HG02798 (cell line): ENCODE measurements around the gene DNAJA4.

Source experiments
- ATAC-seq: cut with Tn5 transposase; IDR thresholded peaks from one replicate; pipeline ENCODE4 v1.9.1; 2021; ENCODE audit warnings: mild to moderate bottlenecking; ENCODE audit not compliant: unreplicated experiment, poor library complexity

DNAJA4 gene

GRCh38 chr15:78264304-78265136 lies at the start of gene DNAJA4:
DNAJA4 (plus strand) TSS chr15:78264562; CDS start chr15:78264764, 202 bp downstream.
- peak; percentile 37 for ATAC-seq

DNA sequence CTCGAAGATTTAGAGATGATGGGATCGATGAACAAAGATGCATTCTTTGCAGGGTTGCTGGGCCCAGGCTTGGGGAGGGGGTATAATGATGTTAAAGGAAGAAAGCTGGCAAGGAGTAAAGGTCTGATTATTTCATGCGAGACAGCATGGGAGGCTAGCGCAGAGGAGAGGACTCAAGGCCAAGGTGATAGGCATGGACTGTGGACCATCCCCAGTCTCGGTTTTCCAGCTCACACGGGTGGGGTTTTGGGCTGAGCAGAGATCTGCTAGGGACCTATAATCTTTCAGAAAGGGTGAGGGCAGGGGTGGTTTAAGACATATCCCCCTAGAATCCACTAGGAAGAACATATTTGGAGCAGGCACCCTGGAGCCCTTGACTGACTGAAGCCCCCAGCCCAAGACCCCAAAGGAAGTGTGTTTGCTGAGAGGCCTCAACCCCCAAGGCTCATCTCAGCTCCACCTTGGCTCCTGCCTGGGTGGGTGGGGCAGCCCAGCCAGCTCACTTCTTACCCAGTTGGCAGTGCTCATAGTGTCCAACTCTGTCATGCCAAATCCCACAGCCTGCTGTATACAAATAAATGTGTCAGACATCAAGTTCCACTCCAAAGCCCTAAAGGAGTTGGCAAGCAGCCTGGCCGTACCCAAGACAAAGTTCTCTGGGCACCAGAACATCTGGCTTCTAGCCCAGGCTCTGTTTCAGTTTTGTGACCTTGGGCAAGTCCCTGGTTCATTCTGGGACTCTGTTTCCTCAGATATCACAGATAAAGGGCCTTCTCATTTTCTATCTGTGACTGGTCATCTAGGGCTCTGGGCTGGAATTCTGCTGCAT lies 47.9 kb upstream of the DNAJA4 start:
- no peak for ATAC-seq

DNA sequence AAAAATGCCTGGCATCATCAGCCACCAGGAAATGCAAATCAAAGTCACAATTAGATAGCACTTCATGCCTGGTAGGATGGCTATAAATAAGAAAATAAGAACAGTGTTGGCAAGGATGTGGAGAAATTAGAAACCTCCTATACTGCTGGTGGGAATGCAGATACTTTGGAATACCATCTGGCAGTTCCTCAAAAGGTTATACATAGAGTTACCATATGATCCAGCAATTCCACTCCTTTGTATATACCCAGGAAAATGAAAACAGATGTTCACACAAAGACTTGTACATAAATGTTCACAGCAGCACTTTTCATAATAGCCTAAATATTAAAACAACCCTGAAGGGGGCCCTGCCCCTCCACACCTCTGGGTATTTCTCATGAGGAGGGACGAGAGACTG lies 43.6 kb upstream of the DNAJA4 start:
- no peak for ATAC-seq

DNA sequence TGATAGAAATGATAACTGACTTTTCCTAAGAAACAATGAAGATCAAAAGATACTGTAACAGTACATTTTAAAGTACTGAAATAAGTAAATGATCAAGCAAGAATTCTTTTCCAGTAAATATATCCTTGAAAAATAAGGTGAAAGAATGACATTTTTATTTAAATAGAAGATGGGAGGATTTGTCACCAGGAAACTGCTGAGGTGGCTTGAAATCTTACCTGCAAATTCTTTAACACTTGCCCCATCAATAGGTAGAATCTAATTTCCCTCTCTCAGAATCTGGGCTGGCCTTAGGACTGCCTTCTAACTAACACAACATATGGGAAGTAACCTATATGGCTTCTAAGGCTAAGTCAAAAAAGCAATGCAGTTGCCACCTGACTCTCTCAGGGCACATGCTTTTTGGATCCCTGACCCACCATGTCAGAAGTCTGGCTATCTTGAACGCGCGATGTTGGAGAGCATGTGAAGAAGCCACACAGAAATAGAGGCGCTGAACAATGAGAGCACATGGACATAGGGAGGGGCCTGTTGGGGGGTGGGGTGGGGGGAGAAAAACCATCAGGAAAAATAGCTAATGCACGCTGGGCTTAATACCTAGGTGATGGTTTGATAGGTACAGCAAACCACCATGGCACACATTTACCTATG lies 41.5 kb upstream of the DNAJA4 start:
- no peak for ATAC-seq

- no peak for ATAC-seq
Observed at GRCh38 chr15:78223396-78224022, 40.9 kb upstream of the DNAJA4 start.

- ATAC-seq, result no peak
Observed at GRCh38 chr15:78224023-78224411, 40.3 kb upstream of the DNAJA4 start.

DNA sequence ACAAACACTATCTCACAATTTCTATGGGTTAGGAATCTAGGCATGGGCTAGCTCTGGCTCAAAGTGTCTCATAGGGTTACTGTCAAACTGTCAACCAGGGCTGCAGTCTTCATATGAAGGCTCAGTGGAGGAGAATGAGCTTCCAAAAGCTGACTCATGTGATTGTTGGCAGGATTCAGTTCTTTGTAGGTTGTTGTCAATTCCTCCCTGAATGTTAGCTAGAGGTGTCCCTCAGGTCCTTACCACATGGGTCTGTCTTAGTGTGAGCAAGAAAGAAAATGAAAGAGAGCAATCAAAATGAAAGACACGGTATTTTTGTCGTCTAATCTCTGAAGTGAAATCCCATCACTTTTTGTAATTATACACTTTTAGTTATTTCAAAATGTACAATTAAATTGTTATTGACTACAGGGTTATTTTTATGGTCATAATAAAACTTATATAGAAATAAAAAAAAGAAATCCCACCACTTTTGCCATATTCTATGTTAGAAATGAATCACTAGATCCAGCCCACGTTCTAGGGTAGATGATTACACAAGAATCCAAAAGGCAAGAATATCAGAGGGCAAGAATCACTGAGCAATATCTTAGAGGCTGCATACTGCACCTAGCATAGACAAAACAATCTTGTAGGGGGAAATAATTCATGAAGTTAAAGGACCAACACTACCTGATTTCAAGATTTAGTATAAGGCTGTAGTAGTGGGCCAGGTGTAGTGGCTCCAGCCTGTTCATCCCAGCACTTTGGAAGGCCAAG lies 38.4 kb upstream of the DNAJA4 start:
- peak; percentile 45 for ATAC-seq

GRCh38 chr15:78228356-78228996 lies 35.9 kb upstream of the DNAJA4 start:
- ATAC-seq, result no peak

GRCh38 chr15:78229431-78230406 lies 34.6 kb upstream of the DNAJA4 start:
- ATAC-seq, result no peak

- no peak for ATAC-seq
Observed at GRCh38 chr15:78232951-78233350, 31.4 kb upstream of the DNAJA4 start.

- no peak for ATAC-seq
Observed at GRCh38 chr15:78233496-78233895, 30.9 kb upstream of the DNAJA4 start.

GRCh38 chr15:78234515-78235040 lies 29.8 kb upstream of the DNAJA4 start, which contains the start of gene ACSBG1:
ACSBG1 (minus strand) TSS chr15:78234565; CDS start chr15:78234501, 64 bp downstream.
- no peak for ATAC-seq

GRCh38 chr15:78236491-78236890 lies 27.9 kb upstream of the DNAJA4 start:
- no peak for ATAC-seq

DNA sequence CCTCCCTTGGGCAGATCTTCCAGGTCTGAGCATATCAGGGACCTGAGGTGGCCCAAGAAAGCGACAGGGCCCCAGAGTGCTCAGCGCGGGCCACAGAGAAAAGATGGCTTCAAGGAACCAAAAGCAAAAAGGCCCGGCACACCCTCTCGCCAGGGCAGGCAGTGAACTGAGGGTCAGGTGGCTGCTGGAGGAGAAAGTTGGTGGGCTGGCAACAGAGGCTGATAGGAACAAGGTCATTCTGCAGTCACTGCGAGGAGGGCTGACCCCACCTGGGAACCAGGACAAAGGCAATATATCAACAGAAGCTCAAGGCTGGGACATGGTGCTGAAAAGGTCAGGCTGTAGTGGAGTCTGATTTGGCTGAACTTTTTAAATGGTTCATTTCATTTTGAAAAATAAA lies 27.2 kb upstream of the DNAJA4 start:
- no peak for ATAC-seq

GRCh38 chr15:78239811-78240210 lies 24.6 kb upstream of the DNAJA4 start:
- ATAC-seq, result no peak

GRCh38 chr15:78241017-78241416 lies 23.3 kb upstream of the DNAJA4 start:
- ATAC-seq, result no peak

DNA sequence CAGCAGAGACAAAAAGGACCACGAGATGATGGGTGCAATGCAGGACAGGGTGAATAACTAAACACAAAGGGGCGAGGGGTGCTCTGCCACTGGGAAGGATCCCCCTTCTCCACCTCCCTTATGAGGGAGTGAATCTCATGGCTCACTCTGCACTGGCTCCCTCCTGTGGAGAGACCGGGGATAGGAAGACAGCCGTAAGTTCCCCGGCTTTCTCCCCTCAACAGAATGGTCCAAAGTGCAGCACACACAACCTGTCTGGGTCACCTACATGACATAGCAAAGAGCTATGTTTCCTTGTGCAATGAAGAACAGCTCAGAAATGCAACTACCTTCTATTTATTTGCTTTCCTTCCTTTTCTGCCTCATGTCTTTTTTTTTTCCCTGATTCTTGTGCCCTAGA lies 22.2 kb upstream of the DNAJA4 start:
- ATAC-seq, result no peak

GRCh38 chr15:78243058-78243457 lies 21.3 kb upstream of the DNAJA4 start:
- ATAC-seq, result no peak
